HepG2 (cell line): ENCODE results near the gene SPNS2. TPM values are rescaled to one million over a fixed set of nuclear protein-coding genes. Genes with fewer than 3 reads are reported as not detected.

ENCODE experiments used
- ELF3 ChIP-seq: IDR thresholded peaks from 2 replicates; pipeline ENCODE4 v1.6.1; 2016; ENCODE audit warnings: missing genetic modification reagents, missing compliant biosample characterization
- FIP1L1 ChIP-seq: fragments of 200-400 bp; formaldehyde crosslinking; IDR thresholded peaks from 2 replicates; pipeline ENCODE4 v1.6.1; 2018; ENCODE audit warnings: low read depth, mild to moderate bottlenecking, low read length, moderate library complexity, borderline replicate concordance; ENCODE audit not compliant: insufficient read depth
- FOXK2 ChIP-seq: fragments of 450-650 bp; IDR thresholded peaks from 2 replicates; pipeline ENCODE4 v1.6.1; 2016
- HMG20B ChIP-seq: conservative IDR thresholded peaks from 2 replicates; pipeline ENCODE4 v1.6.1; 2016; ENCODE audit warnings: missing genetic modification reagents, missing compliant biosample characterization
- JDP2 ChIP-seq: sonication (generic); formaldehyde crosslinking; IDR thresholded peaks from 2 replicates; pipeline ENCODE4 v1.8.1; 2022; ENCODE audit warnings: missing genetic modification reagents, borderline replicate concordance
- NFE2L2 ChIP-seq: fragments of 150-350 bp; IDR thresholded peaks from 2 replicates; pipeline ENCODE4 v1.6.1; 2014; ENCODE audit warnings: low read length
- NFKB2 ChIP-seq: sonication (generic); formaldehyde crosslinking; IDR thresholded peaks from 2 replicates; pipeline ENCODE4 v1.4.0; 2020; ENCODE audit warnings: missing genetic modification reagents, borderline replicate concordance
- ONECUT2 ChIP-seq: sonication (generic); formaldehyde crosslinking; IDR thresholded peaks from 2 replicates; pipeline ENCODE4 v1.4.0; 2020; ENCODE audit warnings: missing genetic modification reagents
- PCBP1 ChIP-seq: fragments of 200-400 bp; formaldehyde crosslinking; IDR thresholded peaks from 2 replicates; pipeline ENCODE4 v1.6.1; 2017; ENCODE audit warnings: mild to moderate bottlenecking, low read depth, low read length, borderline replicate concordance
- PCBP2 ChIP-seq: fragments of 200-400 bp; formaldehyde crosslinking; optimal IDR thresholded peaks from 2 replicates; pipeline ENCODE3; 2018; ENCODE audit warnings: low read length, low read depth; ENCODE audit not compliant: poor library complexity, severe bottlenecking
- PTBP1 ChIP-seq: fragments of 200-400 bp; formaldehyde crosslinking; IDR thresholded peaks from 2 replicates; pipeline ENCODE4 v1.6.1; 2018; ENCODE audit warnings: low read length, low read depth; ENCODE audit not compliant: poor library complexity, severe bottlenecking
- RBAK ChIP-seq: sonication (generic); formaldehyde crosslinking; IDR thresholded peaks from 2 replicates; pipeline ENCODE4 v1.5.1; 2020; ENCODE audit warnings: mild to moderate bottlenecking, missing genetic modification reagents
- REXO4 ChIP-seq: sonication (generic); formaldehyde crosslinking; IDR thresholded peaks from 2 replicates; pipeline ENCODE4 v1.8.0; 2022; ENCODE audit warnings: missing genetic modification reagents, mild to moderate bottlenecking, borderline replicate concordance
- STAT5B ChIP-seq: sonication (generic); formaldehyde crosslinking; IDR thresholded peaks from 2 replicates; pipeline ENCODE4 v1.4.0; 2020; ENCODE audit warnings: missing genetic modification reagents
- TBX3 ChIP-seq: fragments of 450-650 bp; IDR thresholded peaks from 2 replicates; pipeline ENCODE4 v1.6.1; 2017; ENCODE audit warnings: antibody characterized with exemption, mild to moderate bottlenecking, inconsistent platforms, borderline replicate concordance
- YY1 ChIP-seq: IDR thresholded peaks from 2 replicates; pipeline ENCODE4 v1.6.1; 2011; ENCODE audit warnings: low read length, low read depth, moderate library complexity, mild to moderate bottlenecking; ENCODE audit not compliant: insufficient read depth, insufficient replicate concordance
- ZBTB3 ChIP-seq: sonication (generic); formaldehyde crosslinking; IDR thresholded peaks from 2 replicates; pipeline ENCODE4 v1.4.0; 2020; ENCODE audit warnings: low read depth, mild to moderate bottlenecking, moderate library complexity, missing genetic modification reagents, borderline replicate concordance
- ZMYM4 ChIP-seq: sonication (generic); formaldehyde crosslinking; IDR thresholded peaks from 2 replicates; pipeline ENCODE4 v1.8.1; 2023; ENCODE audit warnings: mild to moderate bottlenecking, missing genetic modification reagents
- ZNF317 ChIP-seq: sonication (generic); formaldehyde crosslinking; IDR thresholded peaks from 2 replicates; pipeline ENCODE4 v1.5.0; 2020; ENCODE audit warnings: mild to moderate bottlenecking, missing genetic modification reagents
- ZNF326 ChIP-seq: sonication (generic); formaldehyde crosslinking; IDR thresholded peaks from 2 replicates; pipeline ENCODE4 v1.4.0; 2020; ENCODE audit warnings: missing genetic modification reagents, borderline replicate concordance
- ZNF33A ChIP-seq: sonication (generic); formaldehyde crosslinking; IDR thresholded peaks from 2 replicates; pipeline ENCODE4 v1.5.1; 2020; ENCODE audit warnings: missing genetic modification reagents, mild to moderate bottlenecking, moderate library complexity, borderline replicate concordance
- ZNF382 ChIP-seq: sonication (generic); formaldehyde crosslinking; IDR thresholded peaks from 2 replicates; pipeline ENCODE4 v1.5.0; 2020; ENCODE audit warnings: missing genetic modification reagents, mild to moderate bottlenecking, borderline replicate concordance
- ZNF549 ChIP-seq: sonication (generic); formaldehyde crosslinking; IDR thresholded peaks from 2 replicates; pipeline ENCODE4 v1.5.0; 2020; ENCODE audit warnings: missing genetic modification reagents
- ZNF678 ChIP-seq: sonication (generic); formaldehyde crosslinking; IDR thresholded peaks from 2 replicates; pipeline ENCODE4 v1.4.0; 2020; ENCODE audit warnings: mild to moderate bottlenecking, missing genetic modification reagents
- ZNF724P ChIP-seq: sonication (generic); formaldehyde crosslinking; IDR thresholded peaks from 2 replicates; pipeline ENCODE4 v1.8.0; 2022; ENCODE audit warnings: missing genetic modification reagents, borderline replicate concordance
- ZNF883 ChIP-seq: sonication (generic); formaldehyde crosslinking; IDR thresholded peaks from 2 replicates; pipeline ENCODE4 v1.5.1; 2020; ENCODE audit warnings: mild to moderate bottlenecking, missing genetic modification reagents; ENCODE audit errors: not compliant biosample characterization
- ZNF891 ChIP-seq: sonication (generic); formaldehyde crosslinking; IDR thresholded peaks from 2 replicates; pipeline ENCODE4 v1.5.0; 2020; ENCODE audit warnings: mild to moderate bottlenecking, missing genetic modification reagents
- polyA plus RNA-seq, 8 experiments: library from polyadenylated mRNA; depleted of rRNA in 3 of 8; stranded (reverse) in 7 of 8; unstranded in 1 of 8; fragments of >200 nt; fragmentation: Illumina TruSeq in 4 of 8; extraction: Trizol in 4 of 8; gene quantifications; 2 replicates each; pipeline versions ENCODE4 v1.2.1 to v1.2.3, GENCODE V29; 2011 to 2016; ENCODE audit warnings: low read depth in 4 of 8, missing spikeins in 1 of 8, mixed read lengths in 1 of 8; ENCODE audit not compliant: insufficient read depth in 1 of 8
- total RNA-seq, 5 experiments: library from RNA; depleted of rRNA; stranded (reverse); fragments of >200 nt; fragmentation: Illumina TruSeq; extraction: Trizol; gene quantifications; 2 replicates each; pipeline ENCODE4 v1.2.3, GENCODE V29; 2016; ENCODE audit warnings: low read depth in 1 of 5
- TF ChIP-seq, protein P1 (sequence below): sonication (generic); formaldehyde crosslinking; IDR thresholded peaks from 2 replicates; pipeline ENCODE4 v1.4.0; 2020; ENCODE audit warnings: mild to moderate bottlenecking, missing genetic modification reagents
- TF ChIP-seq, protein P2 (sequence below): sonication (generic); formaldehyde crosslinking; IDR thresholded peaks from 2 replicates; pipeline ENCODE4 v1.5.0; 2020; ENCODE audit warnings: missing genetic modification reagents, mild to moderate bottlenecking, borderline replicate concordance
- TF ChIP-seq, protein P3 (sequence below): IDR thresholded peaks from 2 replicates; pipeline ENCODE4 v1.6.1; 2012; ENCODE audit warnings: inconsistent platforms

SPNS2 gene
- total and polyA plus RNA-seq, 2 of the 13 experiments (the other 11 are each of a cell fraction or from before 2014, with no cell fraction given), result 0.01 TPM; not detected in 1

DNA sequence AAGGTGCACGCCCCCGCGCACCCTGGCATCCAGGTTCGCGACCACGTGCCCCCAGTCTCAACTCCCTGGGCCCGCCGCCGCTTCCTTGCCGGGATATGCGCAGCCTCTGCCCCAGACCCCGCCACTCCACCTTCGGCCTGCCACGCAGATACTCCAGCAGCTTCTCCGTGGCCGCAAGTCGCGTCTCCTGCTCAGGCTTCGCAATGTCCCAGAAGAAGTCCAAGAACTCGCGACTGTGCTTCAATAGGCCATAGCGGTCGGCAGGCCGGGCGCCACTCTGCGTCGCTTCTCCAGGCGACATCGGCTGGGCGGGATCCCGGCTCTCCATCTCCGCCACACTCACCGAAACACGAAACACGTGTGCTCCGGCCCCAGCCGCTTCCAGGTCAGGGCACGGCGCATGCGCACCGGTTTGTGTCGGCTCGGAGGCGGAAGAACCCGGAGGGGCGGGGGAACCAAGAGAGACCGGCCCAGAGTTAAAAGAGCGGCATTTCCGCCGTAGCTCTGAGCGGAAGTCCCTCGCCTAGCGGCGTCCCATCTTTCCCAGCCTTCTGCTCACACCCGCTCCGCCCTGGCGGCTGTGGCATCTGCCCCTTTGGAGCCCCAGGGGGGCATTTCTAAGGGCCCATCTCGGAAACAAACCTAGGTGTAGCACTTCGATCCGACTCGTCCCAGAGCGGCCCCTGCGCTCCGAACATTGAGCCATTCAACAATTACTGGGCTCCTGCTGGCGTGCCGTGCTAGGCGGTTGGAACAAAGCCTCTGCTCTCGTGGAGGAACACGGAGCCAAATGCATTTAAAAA lies 56.5 kb downstream of the SPNS2 start, which contains the start of gene MYBBP1A (continued):
- TF ChIP-seq ZBTB3 (CRISPR knock-in tag) (peak; percentile 60; the same call in 1 of the 2 replicates), ONECUT2 (no peak), YY1 (peak; percentile 70), STAT5B (no peak), PTBP1 (no peak), ZNF317 (CRISPR knock-in tag) (peak; percentile 89), REXO4 (CRISPR knock-in tag) (no peak), ZNF549 (CRISPR knock-in tag) (no peak), ZNF891 (CRISPR knock-in tag) (peak; percentile 64; the same call in 1 of the 2 replicates), ZNF678 (peak; percentile 75; the same call in 1 of the 2 replicates), ZNF724P (CRISPR knock-in tag) (no peak; the same call in 1 of the 2 replicates), ZNF883 (CRISPR knock-in tag) (peak; percentile 67), PCBP1 (no peak), FOXK2 (peak; percentile 67; the same call in 1 of the 2 replicates), FIP1L1 (no peak), NFKB2 (CRISPR knock-in tag) (peak; percentile 95; the same call in 1 of the 2 replicates), ZNF382 (CRISPR knock-in tag) (no peak), ZNF326 (CRISPR knock-in tag) (no peak), ZMYM4 (CRISPR knock-in tag) (peak; percentile 76), NFE2L2 (no peak), ZNF33A (CRISPR knock-in tag) (no peak), HMG20B (CRISPR knock-in tag) (no peak), RBAK (CRISPR knock-in tag) (no peak), PCBP2 (no peak), JDP2 (CRISPR knock-in tag) (no peak), ELF3 (CRISPR knock-in tag) (peak; percentile 94), TBX3 (no peak)
- TF ChIP-seq, protein P1, sequence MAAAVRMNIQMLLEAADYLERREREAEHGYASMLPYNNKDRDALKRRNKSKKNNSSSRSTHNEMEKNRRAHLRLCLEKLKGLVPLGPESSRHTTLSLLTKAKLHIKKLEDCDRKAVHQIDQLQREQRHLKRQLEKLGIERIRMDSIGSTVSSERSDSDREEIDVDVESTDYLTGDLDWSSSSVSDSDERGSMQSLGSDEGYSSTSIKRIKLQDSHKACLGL (CRISPR knock-in tag), result peak; percentile 99
- TF ChIP-seq, protein P2, sequence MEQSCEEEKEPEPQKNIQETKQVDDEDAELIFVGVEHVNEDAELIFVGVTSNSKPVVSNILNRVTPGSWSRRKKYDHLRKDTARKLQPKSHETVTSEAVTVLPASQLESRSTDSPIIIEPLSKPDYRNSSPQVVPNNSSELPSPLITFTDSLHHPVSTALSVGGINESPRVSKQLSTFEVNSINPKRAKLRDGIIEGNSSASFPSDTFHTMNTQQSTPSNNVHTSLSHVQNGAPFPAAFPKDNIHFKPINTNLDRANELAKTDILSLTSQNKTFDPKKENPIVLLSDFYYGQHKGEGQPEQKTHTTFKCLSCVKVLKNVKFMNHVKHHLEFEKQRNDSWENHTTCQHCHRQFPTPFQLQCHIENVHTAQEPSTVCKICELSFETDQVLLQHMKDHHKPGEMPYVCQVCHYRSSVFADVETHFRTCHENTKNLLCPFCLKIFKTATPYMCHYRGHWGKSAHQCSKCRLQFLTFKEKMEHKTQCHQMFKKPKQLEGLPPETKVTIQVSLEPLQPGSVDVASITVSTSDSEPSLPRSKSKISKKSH, result no peak; the same call in none of the 2 replicates
- TF ChIP-seq, protein P3, sequence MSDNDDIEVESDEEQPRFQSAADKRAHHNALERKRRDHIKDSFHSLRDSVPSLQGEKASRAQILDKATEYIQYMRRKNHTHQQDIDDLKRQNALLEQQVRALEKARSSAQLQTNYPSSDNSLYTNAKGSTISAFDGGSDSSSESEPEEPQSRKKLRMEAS, result peak; percentile 99
